Mucosa of descending colon (tissue), 3 donors: Measurements from ENCODE around the gene IDH3G. TPM values are rescaled to one million over a fixed set of nuclear protein-coding genes. Genes with fewer than 3 reads are reported as not detected.

Experiments used
- ATAC-seq: fragments of 200-7000 bp; cut with Tn5 transposase; one replicate; pipeline ENCODE4 v1.9.1; 2020; ENCODE audit warnings: mild to moderate bottlenecking, moderate library complexity
- DNase-seq, 3 donors: peaks; one replicate each; pipeline ENCODE4 v3.0.0-alpha.2; 2020
- H3K36me3 ChIP-seq: fragments of 200-600 bp; one replicate; pipeline ENCODE4 v1.8.0; 2021; ENCODE audit warnings: low read depth, mild to moderate bottlenecking
- H3K4me1 ChIP-seq: fragments of 200-600 bp; one replicate; pipeline ENCODE4 v1.8.0; 2021; ENCODE audit warnings: low read depth, mild to moderate bottlenecking
- H3K4me3 ChIP-seq: fragments of 200-600 bp; one replicate; pipeline ENCODE4 v1.8.0; 2021; ENCODE audit warnings: mild to moderate bottlenecking
- H3K9me3 ChIP-seq: fragments of 200-600 bp; one replicate; pipeline ENCODE4 v1.8.0; 2021; ENCODE audit warnings: mild to moderate bottlenecking
- intact Hi-C, 2 donors: fragments of 100-400 bp; cut with DNase I in 1 of 2; cut with micrococcal nuclease in 1 of 2; formaldehyde crosslinking; loops; one replicate each; pipeline versions ENCODE4 v1.11.0 to v1.11.1; 2022; cut with DNase I, micrococcal nuclease
- total RNA-seq, 3 donors: library from RNA; stranded (reverse); fragmentation: NEBNext Ultra II Directional in 2 of 3; extraction: Animal tissue kit (Norgen Biotek cat#: 25700) in 2 of 3; gene quantifications; one replicate each; pipeline versions ENCODE4 v1.2.1 to v1.2.4, GENCODE V29; 2021 to 2023
- TF ChIP-seq, protein P1 (sequence below): fragments of 200-600 bp; IDR thresholded peaks from one replicate; pipeline ENCODE4 v1.8.0; 2022; ENCODE audit warnings: antibody characterized with exemption, mild to moderate bottlenecking
- donor health status: DM: no; HTN: no; CAD: no; lungs with moderate emphysema.
- donor health status: DM: no; HTN: no; CAD: no.
- donor health status: DM: no; HTN: yes; CAD: no.

IDH3G gene
- total RNA-seq, 3 donors from 2014 or later, result 57.8 to 89.9 (median 79.3) TPM

GRCh38 chrX:153736071-153736820 is 57.9 kb downstream of the IDH3G start:
- Histone ChIP-seq H3K36me3 (no peaks in the 10 kb centered on the region), H3K4me3 (no peak overlapping the region), H3K9me3 (no peaks in the 10 kb centered on the region), H3K4me1 (no peaks in the 10 kb centered on the region)
- ATAC-seq (no peak), DNase-seq (no peak)
- intact Hi-C loops, result no loop called here
- TF ChIP-seq, protein P1, sequence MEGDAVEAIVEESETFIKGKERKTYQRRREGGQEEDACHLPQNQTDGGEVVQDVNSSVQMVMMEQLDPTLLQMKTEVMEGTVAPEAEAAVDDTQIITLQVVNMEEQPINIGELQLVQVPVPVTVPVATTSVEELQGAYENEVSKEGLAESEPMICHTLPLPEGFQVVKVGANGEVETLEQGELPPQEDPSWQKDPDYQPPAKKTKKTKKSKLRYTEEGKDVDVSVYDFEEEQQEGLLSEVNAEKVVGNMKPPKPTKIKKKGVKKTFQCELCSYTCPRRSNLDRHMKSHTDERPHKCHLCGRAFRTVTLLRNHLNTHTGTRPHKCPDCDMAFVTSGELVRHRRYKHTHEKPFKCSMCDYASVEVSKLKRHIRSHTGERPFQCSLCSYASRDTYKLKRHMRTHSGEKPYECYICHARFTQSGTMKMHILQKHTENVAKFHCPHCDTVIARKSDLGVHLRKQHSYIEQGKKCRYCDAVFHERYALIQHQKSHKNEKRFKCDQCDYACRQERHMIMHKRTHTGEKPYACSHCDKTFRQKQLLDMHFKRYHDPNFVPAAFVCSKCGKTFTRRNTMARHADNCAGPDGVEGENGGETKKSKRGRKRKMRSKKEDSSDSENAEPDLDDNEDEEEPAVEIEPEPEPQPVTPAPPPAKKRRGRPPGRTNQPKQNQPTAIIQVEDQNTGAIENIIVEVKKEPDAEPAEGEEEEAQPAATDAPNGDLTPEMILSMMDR, result no peak

Other genes with a start within 250 kb of the IDH3G start
- 10 to 100 TPM; 13.1 to 19.9 (median 16.0) TPM for gene CCNQ, start 195.2 kb downstream of the IDH3G start, total RNA-seq
- not detected for gene DUSP9, start 147.2 kb downstream of the IDH3G start, total RNA-seq
- gene PNCK, start 120.6 kb downstream of the IDH3G start, total RNA-seq, result 10 to 100 TPM in 1 of 3 donors, 1 to 10 TPM in 2; 4.6 to 63.0 (median 5.5) TPM
- 100 to 1,000 TPM; 214 to 313 (median 251) TPM for gene SLC6A8, start 106.4 kb downstream of the IDH3G start, total RNA-seq
- 100 to 1,000 TPM; 158 to 209 (median 181) TPM for gene BCAP31, start 70.0 kb downstream of the IDH3G start, total RNA-seq
- gene ABCD1, start 69.5 kb downstream of the IDH3G start, total RNA-seq, result 10 to 100 TPM; 13.0 to 27.3 (median 13.0) TPM
- 10 to 100 TPM in 1 of 3 donors, 1 to 10 TPM in 2; 3.0 to 44.9 (median 3.3) TPM for gene PLXNB3, start 30.1 kb downstream of the IDH3G start, total RNA-seq
- gene SRPK3, start 13.3 kb downstream of the IDH3G start, total RNA-seq, result 1 to 10 TPM in 2 of 3 donors, under 1 TPM in 1; 0.55 to 4.6 (median 1.0) TPM
- gene SSR4, start 293 bp upstream of the IDH3G start, total RNA-seq, result 100 to 1,000 TPM; 129 to 297 (median 174) TPM
- 10 to 100 TPM in 1 of 3 donors, 1 to 10 TPM in 2; 1.5 to 24.2 (median 2.8) TPM for gene PDZD4, start 36.2 kb upstream of the IDH3G start, total RNA-seq
- gene L1CAM, start 91.8 kb upstream of the IDH3G start, total RNA-seq, result 10 to 100 TPM in 1 of 3 donors, 1 to 10 TPM in 2; 3.0 to 66.9 (median 7.0) TPM
- gene AVPR2, start 110.3 kb upstream of the IDH3G start, total RNA-seq, result under 1 TPM; 0.43 to 0.78 (median 0.54) TPM
- 10 to 100 TPM; 35.0 to 47.8 (median 36.7) TPM for gene ARHGAP4, start 131.9 kb upstream of the IDH3G start, total RNA-seq
- 10 to 100 TPM; 52.2 to 72.3 (median 68.9) TPM for gene NAA10, start 140.7 kb upstream of the IDH3G start, total RNA-seq
- gene RENBP, start 150.3 kb upstream of the IDH3G start, total RNA-seq, result 10 to 100 TPM in 2 of 3 donors, 1 to 10 TPM in 1; 3.5 to 21.2 (median 10.2) TPM
- gene HCFC1, start 177.4 kb upstream of the IDH3G start, total RNA-seq, result 10 to 100 TPM; 36.3 to 56.5 (median 48.2) TPM
- gene TMEM187, start 178.4 kb upstream of the IDH3G start, total RNA-seq, result 1 to 10 TPM; 4.8 to 7.9 (median 7.8) TPM
- gene IRAK1, start 225.5 kb upstream of the IDH3G start, total RNA-seq, result 10 to 100 TPM; 66.5 to 96.0 (median 85.2) TPM